Neural cell (in vitro differentiated cells): ENCODE data around the gene S100PBP. TPM values are rescaled to one million over a fixed set of nuclear protein-coding genes. Genes with fewer than 3 reads are reported as not detected.

Source experiments
- H2AFZ ChIP-seq: fragments of 200-600, 300-800 bp; sonication (generic), shearing (Covaris generic); 2 replicates; pipeline ENCODE4 v1.6.0; 2014; ENCODE audit warnings: low read depth, mild to moderate bottlenecking, antibody characterized with exemption, low read length, moderate library complexity
- H3F3A ChIP-seq: fragments of 200-600 bp; shearing (Covaris generic); 2 replicates; pipeline ENCODE4 v1.6.1; 2016; ENCODE audit warnings: mild to moderate bottlenecking, moderate library complexity, mixed read lengths, antibody characterized with exemption, low read length; ENCODE audit not compliant: insufficient read depth, poor library complexity, severe bottlenecking
- H3K27ac ChIP-seq: fragments of 200-600, 300-800 bp; sonication (generic), shearing (Covaris generic); 2 replicates; pipeline ENCODE4 v1.5.1; 2014; ENCODE audit warnings: mild to moderate bottlenecking, low read length, moderate library complexity
- H3K27me3 ChIP-seq: fragments of 300-800, 200-600 bp; sonication (generic), shearing (Covaris generic); 2 replicates; pipeline ENCODE4 v1.6.0; 2014; ENCODE audit warnings: mild to moderate bottlenecking, low read depth, low read length, moderate library complexity; ENCODE audit not compliant: insufficient read depth
- H3K36me3 ChIP-seq: fragments of 300-800, 200-600 bp; sonication (generic), shearing (Covaris generic); 2 replicates; pipeline ENCODE4 v1.5.1; 2014; ENCODE audit warnings: mild to moderate bottlenecking, antibody characterized with exemption, low read length, moderate library complexity; ENCODE audit not compliant: insufficient read depth
- H3K4me2 ChIP-seq: fragments of 300-800, 200-600 bp; sonication (generic), shearing (Covaris generic); 2 replicates; pipeline ENCODE4 v1.6.0; 2014; ENCODE audit warnings: mild to moderate bottlenecking, low read length
- H3K4me3 ChIP-seq: fragments of 300-800, 200-600 bp; sonication (generic), shearing (Covaris generic); 2 replicates; pipeline ENCODE4 v1.5.1; 2014; ENCODE audit warnings: mild to moderate bottlenecking, low read length, moderate library complexity
- H3K79me2 ChIP-seq: fragments of 200-600 bp; shearing (Covaris generic); replicated peaks from 2 replicates; pipeline ENCODE4 v1.6.0; 2014; ENCODE audit warnings: mild to moderate bottlenecking, low read length, moderate library complexity; ENCODE audit not compliant: insufficient read depth
- H3K9ac ChIP-seq: fragments of 300-800, 200-600 bp; sonication (generic), shearing (Covaris generic); 2 replicates; pipeline ENCODE4 v1.6.1; 2016; ENCODE audit warnings: mild to moderate bottlenecking, low read length, mixed read lengths
- H3K9me2 ChIP-seq: fragments of 200-600 bp; shearing (Covaris generic); 2 replicates; pipeline ENCODE4 v1.6.1; 2016; ENCODE audit warnings: mild to moderate bottlenecking, low read length, mixed read lengths; ENCODE audit not compliant: insufficient read depth
- H3K9me3 ChIP-seq: fragments of 200-600, 300-800 bp; sonication (generic), shearing (Covaris generic); 2 replicates; pipeline ENCODE4 v1.6.1; 2016; ENCODE audit warnings: mild to moderate bottlenecking, mixed run types, low read length, moderate library complexity, mixed read lengths
- H4K20me1 ChIP-seq: fragments of 200-600 bp; shearing (Covaris generic); 2 replicates; pipeline ENCODE4 v1.6.1; 2016; ENCODE audit warnings: mild to moderate bottlenecking, mixed run types; ENCODE audit not compliant: insufficient read depth
- EP300 ChIP-seq: fragments of 450-650 bp; conservative IDR thresholded peaks from 2 replicates; pipeline ENCODE4 v1.6.1; 2014; ENCODE audit warnings: antibody characterized with exemption, mild to moderate bottlenecking, moderate library complexity; ENCODE audit not compliant: poor library complexity, severe bottlenecking
- EZH2 ChIP-seq: fragments of 200-600, 300-800 bp; shearing (Covaris generic), sonication (generic); IDR thresholded peaks from 2 replicates; pipeline ENCODE4 v1.6.1; 2014; ENCODE audit warnings: antibody characterized with exemption, low read length, borderline replicate concordance, mild to moderate bottlenecking; ENCODE audit not compliant: insufficient read depth, poor library complexity, severe bottlenecking
- MXI1 ChIP-seq: fragments of 450-650 bp; conservative IDR thresholded peaks from 2 replicates; pipeline ENCODE4 v1.6.1; 2014; ENCODE audit warnings: antibody characterized with exemption, mild to moderate bottlenecking; ENCODE audit not compliant: poor library complexity, severe bottlenecking
- POLR2AphosphoS5 ChIP-seq: IDR thresholded peaks from 2 replicates; pipeline ENCODE4 v1.6.1; 2012
- RAD21 ChIP-seq: fragments of 450-650 bp; conservative IDR thresholded peaks from 2 replicates; pipeline ENCODE4 v1.6.1; 2014; ENCODE audit warnings: antibody characterized with exemption, mild to moderate bottlenecking, moderate library complexity
- SMC3 ChIP-seq: fragments of 450-650 bp; conservative IDR thresholded peaks from 2 replicates; pipeline ENCODE4 v1.6.1; 2014; ENCODE audit warnings: antibody characterized with exemption, mild to moderate bottlenecking, moderate library complexity; ENCODE audit not compliant: poor library complexity
- TAF1 ChIP-seq: IDR thresholded peaks from 2 replicates; pipeline ENCODE4 v1.6.1; 2012; ENCODE audit warnings: low read depth
- polyA plus RNA-seq: library from polyadenylated mRNA; depleted of rRNA; stranded (reverse); fragments of >200 nt; gene quantifications from 2 replicates; pipeline ENCODE4 v1.2.3, GENCODE V29; 2014
- TF ChIP-seq, protein P1 (sequence below): IDR thresholded peaks from 2 replicates; pipeline ENCODE4 v1.6.1; 2012; ENCODE audit warnings: borderline replicate concordance
- TF ChIP-seq, protein P2 (sequence below): fragments of 450-650 bp; IDR thresholded peaks from 2 replicates; pipeline ENCODE4 v1.5.1; 2014; ENCODE audit warnings: antibody characterized with exemption, mild to moderate bottlenecking, moderate library complexity; ENCODE audit not compliant: poor library complexity, severe bottlenecking

S100PBP gene
- polyA plus RNA-seq, 1 donor from 2014 or later = 77.0 TPM

- no peaks in the 10 kb centered on the region for H3K9me3 ChIP-seq
- TF ChIP-seq POLR2AphosphoS5 = no peak
- TF ChIP-seq TAF1 = no peak
- no peak for TF ChIP-seq SMC3
- TF ChIP-seq, protein P1, sequence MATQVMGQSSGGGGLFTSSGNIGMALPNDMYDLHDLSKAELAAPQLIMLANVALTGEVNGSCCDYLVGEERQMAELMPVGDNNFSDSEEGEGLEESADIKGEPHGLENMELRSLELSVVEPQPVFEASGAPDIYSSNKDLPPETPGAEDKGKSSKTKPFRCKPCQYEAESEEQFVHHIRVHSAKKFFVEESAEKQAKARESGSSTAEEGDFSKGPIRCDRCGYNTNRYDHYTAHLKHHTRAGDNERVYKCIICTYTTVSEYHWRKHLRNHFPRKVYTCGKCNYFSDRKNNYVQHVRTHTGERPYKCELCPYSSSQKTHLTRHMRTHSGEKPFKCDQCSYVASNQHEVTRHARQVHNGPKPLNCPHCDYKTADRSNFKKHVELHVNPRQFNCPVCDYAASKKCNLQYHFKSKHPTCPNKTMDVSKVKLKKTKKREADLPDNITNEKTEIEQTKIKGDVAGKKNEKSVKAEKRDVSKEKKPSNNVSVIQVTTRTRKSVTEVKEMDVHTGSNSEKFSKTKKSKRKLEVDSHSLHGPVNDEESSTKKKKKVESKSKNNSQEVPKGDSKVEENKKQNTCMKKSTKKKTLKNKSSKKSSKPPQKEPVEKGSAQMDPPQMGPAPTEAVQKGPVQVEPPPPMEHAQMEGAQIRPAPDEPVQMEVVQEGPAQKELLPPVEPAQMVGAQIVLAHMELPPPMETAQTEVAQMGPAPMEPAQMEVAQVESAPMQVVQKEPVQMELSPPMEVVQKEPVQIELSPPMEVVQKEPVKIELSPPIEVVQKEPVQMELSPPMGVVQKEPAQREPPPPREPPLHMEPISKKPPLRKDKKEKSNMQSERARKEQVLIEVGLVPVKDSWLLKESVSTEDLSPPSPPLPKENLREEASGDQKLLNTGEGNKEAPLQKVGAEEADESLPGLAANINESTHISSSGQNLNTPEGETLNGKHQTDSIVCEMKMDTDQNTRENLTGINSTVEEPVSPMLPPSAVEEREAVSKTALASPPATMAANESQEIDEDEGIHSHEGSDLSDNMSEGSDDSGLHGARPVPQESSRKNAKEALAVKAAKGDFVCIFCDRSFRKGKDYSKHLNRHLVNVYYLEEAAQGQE = no peak
- TF ChIP-seq, protein P2, sequence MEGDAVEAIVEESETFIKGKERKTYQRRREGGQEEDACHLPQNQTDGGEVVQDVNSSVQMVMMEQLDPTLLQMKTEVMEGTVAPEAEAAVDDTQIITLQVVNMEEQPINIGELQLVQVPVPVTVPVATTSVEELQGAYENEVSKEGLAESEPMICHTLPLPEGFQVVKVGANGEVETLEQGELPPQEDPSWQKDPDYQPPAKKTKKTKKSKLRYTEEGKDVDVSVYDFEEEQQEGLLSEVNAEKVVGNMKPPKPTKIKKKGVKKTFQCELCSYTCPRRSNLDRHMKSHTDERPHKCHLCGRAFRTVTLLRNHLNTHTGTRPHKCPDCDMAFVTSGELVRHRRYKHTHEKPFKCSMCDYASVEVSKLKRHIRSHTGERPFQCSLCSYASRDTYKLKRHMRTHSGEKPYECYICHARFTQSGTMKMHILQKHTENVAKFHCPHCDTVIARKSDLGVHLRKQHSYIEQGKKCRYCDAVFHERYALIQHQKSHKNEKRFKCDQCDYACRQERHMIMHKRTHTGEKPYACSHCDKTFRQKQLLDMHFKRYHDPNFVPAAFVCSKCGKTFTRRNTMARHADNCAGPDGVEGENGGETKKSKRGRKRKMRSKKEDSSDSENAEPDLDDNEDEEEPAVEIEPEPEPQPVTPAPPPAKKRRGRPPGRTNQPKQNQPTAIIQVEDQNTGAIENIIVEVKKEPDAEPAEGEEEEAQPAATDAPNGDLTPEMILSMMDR = no peak
- TF ChIP-seq MXI1 = no peak
- TF ChIP-seq RAD21 = no peak
- TF ChIP-seq EP300 = no peak
- no peak for TF ChIP-seq EZH2
- no peaks in the 10 kb centered on the region for H3K36me3 ChIP-seq
- H3K9ac ChIP-seq = no peak overlapping the region
- H3K27ac ChIP-seq = no peak overlapping the region
- no peak overlapping the region for H3K4me3 ChIP-seq
- no peaks in the 10 kb centered on the region for H4K20me1 ChIP-seq
- peaks cover 30% of the 10 kb centered on the region for H3K27me3 ChIP-seq
- no peaks in the 10 kb centered on the region for H3F3A ChIP-seq
- no peak overlapping the region for H3K4me2 ChIP-seq
- H2AFZ ChIP-seq = no peak overlapping the region
- no peaks in the 10 kb centered on the region for H3K79me2 ChIP-seq
- no peaks in the 10 kb centered on the region for H3K9me2 ChIP-seq
Observed at GRCh38 chr1:32884032-32884372, 66.5 kb downstream of the S100PBP start.

DNA sequence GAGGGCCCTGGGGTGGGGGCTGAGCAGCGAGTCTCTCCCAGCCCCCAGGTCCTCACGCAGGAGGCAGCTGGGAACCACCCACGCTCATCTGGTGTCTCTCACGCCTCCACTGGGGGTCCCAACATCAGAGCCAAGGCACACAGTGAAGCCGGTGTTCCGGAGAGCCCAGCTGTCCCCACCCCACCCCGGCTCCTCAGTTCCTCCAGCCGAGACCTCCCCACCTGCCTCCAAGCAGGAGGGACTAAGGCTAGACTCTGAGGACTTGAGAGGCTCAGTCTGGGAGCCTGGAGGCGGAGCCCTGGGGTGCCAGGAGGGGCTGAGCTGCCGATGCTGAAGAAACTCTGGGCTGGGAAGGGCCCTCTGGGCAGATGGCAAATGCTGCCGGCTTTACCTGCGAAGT, 67.3 kb downstream of the S100PBP start:
- no peaks in the 10 kb centered on the region for H3K79me2 ChIP-seq
- TF ChIP-seq POLR2AphosphoS5 = no peak
- TF ChIP-seq TAF1 = no peak
- TF ChIP-seq EZH2 = no peak
- TF ChIP-seq, protein P1 = no peak
- no peak for TF ChIP-seq EP300
- no peak for TF ChIP-seq MXI1
- no peak for TF ChIP-seq RAD21
- TF ChIP-seq, protein P2 = no peak
- no peak for TF ChIP-seq SMC3
- no peak overlapping the region for H3K4me3 ChIP-seq
- no peak overlapping the region for H3K4me2 ChIP-seq
- no peaks in the 10 kb centered on the region for H3K9me3 ChIP-seq
- H3K9me2 ChIP-seq = no peaks in the 10 kb centered on the region
- no peak overlapping the region for H3K9ac ChIP-seq
- peaks cover 30% of the 10 kb centered on the region for H3K27me3 ChIP-seq
- H3K27ac ChIP-seq = no peak overlapping the region
- no peak overlapping the region for H2AFZ ChIP-seq
- H3F3A ChIP-seq = no peaks in the 10 kb centered on the region
- no peaks in the 10 kb centered on the region for H4K20me1 ChIP-seq
- H3K36me3 ChIP-seq = no peaks in the 10 kb centered on the region
